H1 (cell line): ENCODE data around the gene CDH8.

Experiments used
- CTCF ChIP-seq, 3 experiments: IDR thresholded peaks; 1 replicate in 2 of 3; 2 replicates in 1 of 3; pipeline versions ENCODE4 v1.5.1 to v1.6.1; 2011; ENCODE audit warnings: low read length in 3 of 3, mild to moderate bottlenecking in 3 of 3, inconsistent platforms in 2 of 3, low read depth in 1 of 3, moderate library complexity in 1 of 3; ENCODE audit not compliant: insufficient read depth in 1 of 3; ENCODE audit errors: control extremely low read depth in 1 of 3
- MAFK ChIP-seq: IDR thresholded peaks from 2 replicates; pipeline ENCODE4 v1.6.1; 2012; ENCODE audit warnings: low read depth, mild to moderate bottlenecking, improper control_type of control experiment, low read length
- POLR2A ChIP-seq, 2 experiments: IDR thresholded peaks; 1 replicate in 1 of 2; 2 replicates in 1 of 2; pipeline ENCODE4 v1.6.1; 2011; ENCODE audit warnings: low read depth in 2 of 2, low read length in 2 of 2, mild to moderate bottlenecking in 2 of 2; ENCODE audit errors: control extremely low read depth in 1 of 2
- POLR2AphosphoS5 ChIP-seq: IDR thresholded peaks from 2 replicates; pipeline ENCODE4 v1.6.1; 2011; ENCODE audit warnings: low read depth, low read length
- RAD21 ChIP-seq, 2 experiments: IDR thresholded peaks in 1 of 2; conservative IDR thresholded peaks in 1 of 2; 2 replicates each; pipeline ENCODE4 v1.6.1; 2011; ENCODE audit warnings: low read depth in 2 of 2, low read length in 2 of 2, improper control_type of control experiment in 1 of 2, inconsistent platforms in 1 of 2, mild to moderate bottlenecking in 1 of 2, moderate library complexity in 1 of 2
- TCF12 ChIP-seq: IDR thresholded peaks from 2 replicates; pipeline ENCODE4 v1.6.1; 2011; ENCODE audit warnings: low read depth, mild to moderate bottlenecking, low read length
- TF ChIP-seq, protein P1 (sequence below): IDR thresholded peaks from 2 replicates; pipeline ENCODE4 v1.6.1; 2011; ENCODE audit warnings: low read length, improper control_type of control experiment
- TF ChIP-seq, protein P2 (sequence below): IDR thresholded peaks from 2 replicates; pipeline ENCODE4 v1.6.1; 2011; ENCODE audit warnings: low read depth, mild to moderate bottlenecking, low read length; ENCODE audit not compliant: insufficient read depth
- TF ChIP-seq, protein P3 (sequence below): IDR thresholded peaks from 2 replicates; pipeline ENCODE4 v1.6.1; 2012; ENCODE audit warnings: inconsistent platforms

GRCh38 chr16:61969077-61969382 lies 67.2 kb downstream of the CDH8 start:
- TF ChIP-seq POLR2A (IDR thresholded peaks at IDR 0.05; ENCODE audit: control extremely low read depth in 1 of 2, low read depth in 2 of 2, low read length in 2 of 2) (no peak), MAFK (no peak), CTCF (IDR thresholded peaks at IDR 0.05; ENCODE audit: control extremely low read depth in 1 of 3, insufficient read depth in 1 of 3, low read depth in 1 of 3, low read length in 3 of 3) (no peak), TCF12 (no peak), RAD21 (IDR thresholded peaks at IDR 0.05 in 1 of 2, conservative IDR thresholded peaks at IDR 0.05 in 1 of 2; ENCODE audit: low read depth in 2 of 2, low read length in 2 of 2) (no peak), POLR2AphosphoS5 (no peak)
- TF ChIP-seq, protein P1, sequence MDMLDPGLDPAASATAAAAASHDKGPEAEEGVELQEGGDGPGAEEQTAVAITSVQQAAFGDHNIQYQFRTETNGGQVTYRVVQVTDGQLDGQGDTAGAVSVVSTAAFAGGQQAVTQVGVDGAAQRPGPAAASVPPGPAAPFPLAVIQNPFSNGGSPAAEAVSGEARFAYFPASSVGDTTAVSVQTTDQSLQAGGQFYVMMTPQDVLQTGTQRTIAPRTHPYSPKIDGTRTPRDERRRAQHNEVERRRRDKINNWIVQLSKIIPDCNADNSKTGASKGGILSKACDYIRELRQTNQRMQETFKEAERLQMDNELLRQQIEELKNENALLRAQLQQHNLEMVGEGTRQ: no peak
- TF ChIP-seq, protein P2, sequence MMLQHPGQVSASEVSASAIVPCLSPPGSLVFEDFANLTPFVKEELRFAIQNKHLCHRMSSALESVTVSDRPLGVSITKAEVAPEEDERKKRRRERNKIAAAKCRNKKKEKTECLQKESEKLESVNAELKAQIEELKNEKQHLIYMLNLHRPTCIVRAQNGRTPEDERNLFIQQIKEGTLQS: no peak
- TF ChIP-seq, protein P3, sequence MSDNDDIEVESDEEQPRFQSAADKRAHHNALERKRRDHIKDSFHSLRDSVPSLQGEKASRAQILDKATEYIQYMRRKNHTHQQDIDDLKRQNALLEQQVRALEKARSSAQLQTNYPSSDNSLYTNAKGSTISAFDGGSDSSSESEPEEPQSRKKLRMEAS: no peak
